ENCODE measurements around the gene ARHGEF28. TPM values are rescaled to one million over a fixed set of nuclear protein-coding genes. Genes with fewer than 3 reads are reported as not detected.

Gene ARHGEF28
- total RNA-seq, 4 donors from 2014 or later = 0.52 to 1.2 (median 0.98) TPM

GRCh38 chr5:73668486-73669111, 42.6 kb downstream of the ARHGEF28 start:
- in situ Hi-C loops (cut with MboI; ENCODE audit: low sequenced_read_pairs in 4 of 4) (no loop called here), intact Hi-C loops (cut with DNase I; ENCODE audit: low total_unique reads) (no loop called here)
- Histone ChIP-seq H3K27ac (no peak overlapping the region), H3K27me3 (no peaks in the 10 kb centered on the region), H3K9me3 (no peaks in the 10 kb centered on the region), H3K4me3 (no peak overlapping the region), H3K36me3 (no peaks in the 10 kb centered on the region), H3K4me1 (no peaks in the 10 kb centered on the region)
- no peak for ATAC-seq
- TF ChIP-seq CTCF (IDR thresholded peaks at IDR 0.05 in 4 of 5, conservative IDR thresholded peaks at IDR 0.05 in 1 of 5) (no peak), POLR2A (IDR thresholded peaks at IDR 0.05) (no peak)
- no peak for DNase-seq

- intact Hi-C loops (cut with DNase I; ENCODE audit: low total_unique reads) (no loop called here), in situ Hi-C loops (cut with MboI; ENCODE audit: low sequenced_read_pairs in 4 of 4) (no loop called here)
- Histone ChIP-seq H3K36me3 (no peaks in the 10 kb centered on the region), H3K4me1 (no peaks in the 10 kb centered on the region), H3K27ac (no peak overlapping the region), H3K9me3 (no peaks in the 10 kb centered on the region), H3K27me3 (no peaks in the 10 kb centered on the region), H3K4me3 (no peak overlapping the region)
- no peak for TF ChIP-seq POLR2A (IDR thresholded peaks at IDR 0.05)
- no peak for TF ChIP-seq CTCF (IDR thresholded peaks at IDR 0.05 in 4 of 5, conservative IDR thresholded peaks at IDR 0.05 in 1 of 5)
- ATAC-seq (no peak), DNase-seq (no peak)
These were observed 44.7 kb downstream of the ARHGEF28 start for GRCh38 chr5:73670731-73671130.

GRCh38 chr5:73672132-73672531, 46.1 kb downstream of the ARHGEF28 start:
- intact Hi-C loops (cut with DNase I; ENCODE audit: low total_unique reads) = no loop called here

DNA sequence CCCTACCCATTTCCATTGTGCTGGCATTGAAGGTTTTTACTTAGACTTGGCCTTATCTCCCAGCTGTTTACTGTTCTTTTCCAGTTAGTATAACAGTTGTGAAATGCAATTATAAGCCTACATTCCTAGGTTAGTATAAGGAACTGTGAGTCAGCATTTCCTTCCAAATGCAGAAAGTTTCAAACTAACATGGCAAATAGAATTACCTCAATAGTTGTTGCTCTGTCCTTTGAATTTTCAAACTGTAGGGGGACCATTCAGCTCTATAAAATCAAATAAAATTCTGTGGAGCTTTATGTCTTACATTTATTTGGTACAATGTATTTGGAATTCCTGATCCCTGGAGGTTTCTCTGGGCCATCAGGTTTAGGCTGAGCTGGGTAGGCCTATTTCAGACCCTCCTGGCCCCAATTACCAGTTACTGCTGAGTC, 47.2 kb downstream of the ARHGEF28 start:
- Histone ChIP-seq H3K4me3 (no peak overlapping the region), H3K36me3 (no peaks in the 10 kb centered on the region), H3K27me3 (no peaks in the 10 kb centered on the region), H3K9me3 (no peaks in the 10 kb centered on the region), H3K27ac (no peak overlapping the region), H3K4me1 (no peaks in the 10 kb centered on the region)
- in situ Hi-C loops (cut with MboI; ENCODE audit: low sequenced_read_pairs in 4 of 4) (no loop called here), intact Hi-C loops (cut with DNase I; ENCODE audit: low total_unique reads) (no loop called here)
- ATAC-seq (no peak), DNase-seq (no peak)
- TF ChIP-seq CTCF (IDR thresholded peaks at IDR 0.05 in 4 of 5, conservative IDR thresholded peaks at IDR 0.05 in 1 of 5) (no peak), POLR2A (IDR thresholded peaks at IDR 0.05) (no peak)

More at GRCh38 chr5:73672132-73672531, 46.1 kb downstream of the ARHGEF28 start:
- H3K4me1 ChIP-seq = no peaks in the 10 kb centered on the region
- no peaks in the 10 kb centered on the region for H3K36me3 ChIP-seq
- ATAC-seq = no peak
- TF ChIP-seq CTCF (IDR thresholded peaks at IDR 0.05 in 4 of 5, conservative IDR thresholded peaks at IDR 0.05 in 1 of 5) (no peak), POLR2A (IDR thresholded peaks at IDR 0.05) (no peak)
- H3K27ac ChIP-seq = no peak overlapping the region
- H3K9me3 ChIP-seq = no peaks in the 10 kb centered on the region
- no peaks in the 10 kb centered on the region for H3K27me3 ChIP-seq
- in situ Hi-C loops (cut with MboI; ENCODE audit: low sequenced_read_pairs in 4 of 4) = no loop called here
- DNase-seq = no peak
- no peak overlapping the region for H3K4me3 ChIP-seq

DNA sequence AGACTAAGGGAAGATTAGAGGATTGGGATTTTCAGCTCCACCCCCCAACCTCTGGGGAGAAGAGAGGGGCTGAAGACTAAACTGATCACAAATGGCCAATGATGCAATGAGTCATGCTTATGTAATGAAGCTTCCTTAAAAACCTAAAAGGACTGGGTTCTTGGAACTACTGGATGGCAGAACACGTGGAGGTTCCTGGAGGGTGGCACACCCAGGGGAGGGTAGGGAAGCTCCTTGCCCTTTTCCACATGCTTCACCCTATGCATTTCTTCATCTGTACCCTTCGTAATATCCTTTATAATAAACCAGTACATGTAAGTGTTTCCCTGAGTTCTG, 48.6 kb downstream of the ARHGEF28 start:
- intact Hi-C loops (cut with DNase I; ENCODE audit: low total_unique reads) (no loop called here), in situ Hi-C loops (cut with MboI; ENCODE audit: low sequenced_read_pairs in 4 of 4) (no loop called here)
- H3K36me3 ChIP-seq = no peaks in the 10 kb centered on the region
- ATAC-seq (no peak), DNase-seq (no peak)
- no peak overlapping the region for H3K4me3 ChIP-seq
- H3K27ac ChIP-seq = no peak overlapping the region
- no peaks in the 10 kb centered on the region for H3K9me3 ChIP-seq
- H3K4me1 ChIP-seq = no peaks in the 10 kb centered on the region
- TF ChIP-seq POLR2A (IDR thresholded peaks at IDR 0.05) (no peak), CTCF (IDR thresholded peaks at IDR 0.05 in 4 of 5, conservative IDR thresholded peaks at IDR 0.05 in 1 of 5) (no peak)
- H3K27me3 ChIP-seq = no peaks in the 10 kb centered on the region
